Activated CD4-positive, alpha-beta T cell treated with anti-CD3 and anti-CD28 coated beads, Interleukin-2, amount 10 ng/mL, durations not matched to agents 24 days and 14 days (primary cell): ENCODE measurements around the gene OR2V1. TPM values are rescaled to one million over a fixed set of nuclear protein-coding genes. Genes with fewer than 3 reads are reported as not detected.
A peak's percentile ranks its signal among the peaks of the same experiment; 100 is the strongest.
"Not testable (repeated sequence)": the region's sequence is repeated elsewhere in the genome, so short reads cannot be mapped to it uniquely, and the experiment has no call there.

ENCODE experiments used
- DNase-seq: peaks from one replicate; pipeline ENCODE4 v3.0.0; 2022
- H3K27ac Mint-ChIP-seq: one replicate; pipeline ENCODE4 v1.8.0; 2022; ENCODE audit warnings: mild to moderate bottlenecking, mixed read lengths
- H3K27me3 Mint-ChIP-seq: one replicate; pipeline ENCODE4 v1.8.0; 2022; ENCODE audit warnings: mixed read lengths
- H3K36me3 Mint-ChIP-seq: one replicate; pipeline ENCODE4 v1.8.0; 2022; ENCODE audit warnings: low read depth, mild to moderate bottlenecking, mixed read lengths
- H3K4me1 Mint-ChIP-seq: one replicate; pipeline ENCODE4 v1.8.0; 2021; ENCODE audit warnings: mixed read lengths
- H3K4me3 Mint-ChIP-seq: one replicate; pipeline ENCODE4 v1.8.0; 2022; ENCODE audit warnings: mild to moderate bottlenecking, moderate library complexity, mixed read lengths
- H3K9me3 Mint-ChIP-seq: one replicate; pipeline ENCODE4 v1.8.0; 2021; ENCODE audit warnings: mixed read lengths
- intact Hi-C: fragments of 100-400 bp; cut with micrococcal nuclease; formaldehyde crosslinking; loops from one replicate; pipeline ENCODE4 v1.15.1; 2023
- total RNA-seq: library from RNA; stranded (reverse); gene quantifications from 2 replicates; pipeline ENCODE4 v1.2.3, GENCODE V29; 2022

OR2V1 gene
- total RNA-seq, result not detected in 2 replicates

- H3K27ac Mint-ChIP-seq, result no peak within 1 kb of the TSS
- H3K4me3 Mint-ChIP-seq, result no peak within 1 kb of the TSS
- H3K9me3 Mint-ChIP-seq, result no peaks in the 10 kb centered on the region
- H3K27me3 Mint-ChIP-seq, result peaks cover 23% of the 10 kb centered on the region
- no peaks in the 10 kb centered on the region for H3K4me1 Mint-ChIP-seq
- no peak for DNase-seq
- intact Hi-C loops, result no loop called here
- no peaks in the 10 kb centered on the region for H3K36me3 Mint-ChIP-seq
Measured at GRCh38 chr5:181130832-181131496, at the start of gene OR2V1. Gene OR2V1 (minus strand): TSS chr5:181131169. CDS start chr5:181125304, 5,865 bp downstream.

- Mint-ChIP-seq H3K27me3 (peaks cover 26% of the 10 kb centered on the region), H3K4me1 (peaks cover 22% of the 10 kb centered on the region)
- H3K36me3 Mint-ChIP-seq, H3K4me3 Mint-ChIP-seq, H3K27ac Mint-ChIP-seq, intact Hi-C loops, H3K9me3 Mint-ChIP-seq, DNase-seq: not testable (repeated sequence)
Measured at GRCh38 chr5:181177559-181177958, 46.6 kb upstream of the OR2V1 start.

- DNase-seq, result no peak
- Mint-ChIP-seq H3K36me3 (no peaks in the 10 kb centered on the region), H3K27me3 (peaks cover 27% of the 10 kb centered on the region), H3K27ac (no peak overlapping the region), H3K4me3 (no peak overlapping the region), H3K4me1 (peaks cover 16% of the 10 kb centered on the region), H3K9me3 (no peaks in the 10 kb centered on the region)
- intact Hi-C loops, result no loop called here
Measured at GRCh38 chr5:181176254-181176952, 45.4 kb upstream of the OR2V1 start.

- Mint-ChIP-seq H3K4me3 (peak overlapping the region; percentile 85), H3K36me3 (peaks cover 3% of the 10 kb centered on the region), H3K9me3 (no peaks in the 10 kb centered on the region), H3K27me3 (peaks cover 43% of the 10 kb centered on the region), H3K4me1 (peaks cover 37% of the 10 kb centered on the region), H3K27ac (peak overlapping the region; percentile 91)
- intact Hi-C loops, result loop anchor here (1.0 to 2.0 kb wide), 4 partner anchors 9 to 49 kb away; partner anchors contain the start of gene TRIM41
- DNase-seq, result peak; percentile 88
Measured at GRCh38 chr5:181173420-181174342, 42.7 kb upstream of the OR2V1 start.

DNA sequence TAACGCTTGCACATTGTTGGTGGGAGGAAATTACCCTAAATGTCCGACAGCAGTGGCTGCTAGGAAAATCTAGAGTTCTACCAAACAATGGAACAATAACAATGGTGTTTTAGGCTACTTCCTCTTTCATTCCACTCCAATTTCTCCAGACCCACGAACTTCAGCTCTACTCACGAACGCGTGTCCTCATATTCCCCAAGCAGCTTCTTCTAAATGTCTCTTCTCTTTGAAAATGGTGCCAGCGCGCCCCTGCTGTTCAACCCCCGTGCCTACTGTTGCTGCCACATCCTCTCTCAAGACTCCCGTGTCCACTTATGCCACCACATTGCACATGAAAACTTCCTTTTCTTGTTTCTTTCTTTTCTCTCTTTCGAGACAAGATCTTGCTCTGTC, 42.1 kb upstream of the OR2V1 start:
- Mint-ChIP-seq H3K9me3 (no peaks in the 10 kb centered on the region), H3K36me3 (peaks cover 3% of the 10 kb centered on the region), H3K27me3 (peaks cover 47% of the 10 kb centered on the region), H3K4me1 (peaks cover 41% of the 10 kb centered on the region), H3K4me3 (peak overlapping the region; percentile 85), H3K27ac (peak overlapping the region; percentile 91)
- intact Hi-C loops, result loop anchor here (1.0 to 2.0 kb wide), 4 partner anchors 9 to 50 kb away; partner anchors contain the start of gene TRIM41
- no peak for DNase-seq

GRCh38 chr5:181171782-181172181, 40.8 kb upstream of the OR2V1 start:
- Mint-ChIP-seq H3K9me3 (no peaks in the 10 kb centered on the region), H3K4me3 (peak overlapping the region; percentile 26), H3K27me3 (peaks cover 57% of the 10 kb centered on the region), H3K36me3 (peaks cover 3% of the 10 kb centered on the region), H3K4me1 (peaks cover 51% of the 10 kb centered on the region), H3K27ac (no peak overlapping the region)
- intact Hi-C loops, result loop anchor here (2.0 kb wide), 3 partner anchors 17 to 51 kb away; partner anchors contain the start of gene TRIM41
- DNase-seq, result no peak

DNA sequence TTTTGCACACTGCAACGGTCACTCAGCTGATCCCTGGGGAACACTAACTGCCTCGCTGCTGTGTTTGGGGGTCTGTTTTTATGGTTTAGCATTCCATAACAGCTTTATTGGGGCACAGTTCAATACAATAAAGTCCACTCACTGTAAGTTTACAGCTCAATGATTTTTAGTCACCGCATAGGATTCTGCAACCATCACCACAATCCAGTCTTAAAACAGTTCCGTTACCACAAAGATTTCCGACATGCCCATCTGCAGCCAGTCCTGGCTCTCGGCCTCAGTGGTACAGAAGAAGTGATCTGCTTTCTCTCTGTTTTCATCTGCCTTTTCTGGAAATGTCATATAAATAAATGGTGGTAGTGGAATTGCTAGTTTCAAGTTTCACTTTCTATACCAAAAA, 40.0 kb upstream of the OR2V1 start:
- peaks cover 56% of the 10 kb centered on the region for H3K27me3 Mint-ChIP-seq
- no peaks in the 10 kb centered on the region for H3K9me3 Mint-ChIP-seq
- H3K4me1 Mint-ChIP-seq, result peaks cover 55% of the 10 kb centered on the region
- intact Hi-C loops, result loop anchor here (2.0 kb wide), 1 partner anchor 46 kb away; no protein-coding TSS in a partner anchor
- DNase-seq, result no peak
- peaks cover 3% of the 10 kb centered on the region for H3K36me3 Mint-ChIP-seq
- peak overlapping the region; percentile 75 for H3K4me3 Mint-ChIP-seq
- H3K27ac Mint-ChIP-seq, result peak overlapping the region; percentile 41

GRCh38 chr5:181170237-181170825, 39.4 kb upstream of the OR2V1 start:
- H3K27me3 Mint-ChIP-seq, result peaks cover 59% of the 10 kb centered on the region
- DNase-seq, result no peak
- no peaks in the 10 kb centered on the region for H3K9me3 Mint-ChIP-seq
- peaks cover 59% of the 10 kb centered on the region for H3K4me1 Mint-ChIP-seq
- peaks cover 3% of the 10 kb centered on the region for H3K36me3 Mint-ChIP-seq
- H3K27ac Mint-ChIP-seq, result peak overlapping the region; percentile 68
- intact Hi-C loops, result loop anchor here (2.0 kb wide), 1 partner anchor 46 kb away; no protein-coding TSS in a partner anchor
- peak overlapping the region; percentile 75 for H3K4me3 Mint-ChIP-seq

- intact Hi-C loops, result loop anchor here (2.0 to 10.0 kb wide), 3 partner anchors 47 to 117 kb away; no protein-coding TSS in a partner anchor
- DNase-seq, result peak; percentile 88
- peaks cover 60% of the 10 kb centered on the region for H3K4me1 Mint-ChIP-seq
- H3K27ac Mint-ChIP-seq, result peak overlapping the region; percentile 68
- not testable (repeated sequence) for H3K36me3 Mint-ChIP-seq, H3K9me3 Mint-ChIP-seq
- H3K27me3 Mint-ChIP-seq, result peaks cover 59% of the 10 kb centered on the region
- peak overlapping the region; percentile 75 for H3K4me3 Mint-ChIP-seq
Measured at GRCh38 chr5:181169459-181170236, 38.7 kb upstream of the OR2V1 start.

- peaks cover 3% of the 10 kb centered on the region for H3K36me3 Mint-ChIP-seq
- peak overlapping the region; percentile 5 for H3K4me3 Mint-ChIP-seq
- intact Hi-C loops, result loop anchor here (5.0 to 10.0 kb wide), 2 partner anchors 64 to 116 kb away; no protein-coding TSS in a partner anchor
- peaks cover 61% of the 10 kb centered on the region for H3K4me1 Mint-ChIP-seq
- peaks cover 60% of the 10 kb centered on the region for H3K27me3 Mint-ChIP-seq
- DNase-seq, result no peak
- peaks cover 3% of the 10 kb centered on the region for H3K9me3 Mint-ChIP-seq
- peak overlapping the region; percentile 60 for H3K27ac Mint-ChIP-seq
Measured at GRCh38 chr5:181168595-181169118, 37.7 kb upstream of the OR2V1 start.

DNA sequence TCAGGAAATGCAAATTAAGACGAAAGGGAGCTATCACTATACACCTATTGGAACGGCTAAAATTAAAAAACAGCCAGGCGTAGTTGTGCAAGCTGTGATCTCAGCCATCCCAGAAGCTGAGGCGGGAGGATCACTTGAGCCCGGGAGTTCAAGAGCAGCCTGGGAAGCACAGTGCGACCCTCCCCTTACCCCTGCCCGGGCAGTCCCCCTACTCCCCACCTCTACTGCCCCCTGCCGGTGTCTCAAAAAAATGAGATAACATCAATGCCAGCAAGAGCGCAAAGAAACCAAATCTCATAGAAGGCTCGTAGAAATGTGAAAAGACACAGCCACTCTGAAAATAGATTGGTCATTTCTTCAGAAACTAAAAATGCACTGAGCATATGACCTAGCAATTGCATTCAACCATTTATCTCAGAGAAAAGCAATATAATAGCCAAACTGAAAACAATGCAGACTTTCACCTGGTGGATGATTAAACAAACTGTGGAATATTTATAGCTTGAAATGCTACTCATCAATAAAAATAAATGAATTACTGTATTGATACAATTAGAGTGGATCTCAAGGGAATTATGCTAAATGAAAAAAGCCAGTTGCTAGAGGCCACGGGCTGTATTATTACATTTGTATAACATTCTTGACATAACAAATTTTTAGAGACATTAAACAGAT, 37.0 kb upstream of the OR2V1 start:
- Mint-ChIP-seq H3K4me3 (no peak overlapping the region), H3K4me1 (peaks cover 59% of the 10 kb centered on the region), H3K9me3 (peaks cover 3% of the 10 kb centered on the region), H3K27ac (no peak overlapping the region), H3K27me3 (peaks cover 55% of the 10 kb centered on the region), H3K36me3 (peaks cover 3% of the 10 kb centered on the region)
- intact Hi-C loops, result loop anchor here (5.0 to 10.0 kb wide), 2 partner anchors 63 to 116 kb away; no protein-coding TSS in a partner anchor
- DNase-seq, result peak; percentile 78
